Measurements from ENCODE around the gene RECQL5. TPM values are rescaled to one million over a fixed set of nuclear protein-coding genes. Genes with fewer than 3 reads are reported as not detected.

Gene RECQL5
- total RNA-seq, 1 donor from 2014 or later, result 11.2 TPM

Other genes starting within 250 kb of the RECQL5 start
- 17.2 and 27.2 TPM in 2 replicates for gene TMEM94, start 210.5 kb downstream of the RECQL5 start, total RNA-seq
- 7.2 and 10.9 TPM in 2 replicates for gene CASKIN2, start 151.6 kb downstream of the RECQL5 start, total RNA-seq
- gene TSEN54, start 150.6 kb downstream of the RECQL5 start, total RNA-seq, result 10.7 and 12.5 TPM in 2 replicates
- gene LLGL2, start 141.5 kb downstream of the RECQL5 start, total RNA-seq, result 12.6 and 13.9 TPM in 2 replicates
- 5.3 and 12.3 TPM in 2 replicates for gene MYO15B, start 79.4 kb downstream of the RECQL5 start, total RNA-seq
- under 0.01 TPM in 1 of 2 replicates, not detected in the other for gene SMIM5, start 33.7 kb downstream of the RECQL5 start, total RNA-seq
- gene SAP30BP, start 184 bp upstream of the RECQL5 start, total RNA-seq, result 41.2 and 44.9 TPM in 2 replicates
- 16.9 and 37.6 TPM in 2 replicates for gene ITGB4, start 54.3 kb upstream of the RECQL5 start, total RNA-seq
- gene GALK1, start 98.0 kb upstream of the RECQL5 start, total RNA-seq, result 85.7 and 96.2 TPM in 2 replicates
- gene UNK, start 117.7 kb upstream of the RECQL5 start, total RNA-seq, result 6.3 and 13.1 TPM in 2 replicates
- 2.8 and 2.9 TPM in 2 replicates for gene UNC13D, start 177.2 kb upstream of the RECQL5 start, total RNA-seq
- 22.3 and 33.9 TPM in 2 replicates for gene WBP2, start 188.2 kb upstream of the RECQL5 start, total RNA-seq
- 58.4 and 74.0 TPM in 2 replicates for gene TRIM47, start 211.4 kb upstream of the RECQL5 start, total RNA-seq
- gene TRIM65, start 229.8 kb upstream of the RECQL5 start, total RNA-seq, result 23.0 and 31.9 TPM in 2 replicates
- gene MRPL38, start 237.7 kb upstream of the RECQL5 start, total RNA-seq, result 25.0 and 35.4 TPM in 2 replicates